Measurements from ENCODE around the gene MMP27. TPM values are rescaled to one million over a fixed set of nuclear protein-coding genes. Genes with fewer than 3 reads are reported as not detected.

The MMP27 gene
- total RNA-seq, 1 experiment from 2014 or later = not detected

DNA sequence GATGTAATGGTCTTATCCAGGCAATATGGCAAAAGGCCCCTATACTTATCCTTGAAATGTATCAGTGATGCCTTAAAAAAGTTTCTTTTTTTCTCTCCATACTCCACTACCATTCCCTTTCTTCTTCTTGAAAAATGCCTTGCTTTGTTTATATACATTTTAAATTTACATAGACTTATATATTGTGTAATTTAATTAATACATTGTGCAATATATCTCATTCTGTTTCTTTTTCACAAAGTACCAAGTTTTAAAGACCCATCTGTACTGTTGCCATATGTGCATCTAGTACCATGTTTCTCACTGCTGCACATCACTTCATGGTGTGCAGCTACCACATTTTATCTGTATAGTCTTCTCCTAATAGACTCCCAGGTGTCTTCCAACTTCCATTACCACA is 11.7 kb upstream of the MMP27 start:
- Histone ChIP-seq H3K9ac (ENCODE audit: low read length) (no peak overlapping the region), H3K9me2 (ENCODE audit: insufficient read depth) (no peaks in the 10 kb centered on the region), H3K9me3 (ENCODE audit: control insufficient read depth in 1 of 2, insufficient read depth in 1 of 2, low read depth in 1 of 2, low read length in 2 of 2) (no peaks in the 10 kb centered on the region), H3K4me1 (ENCODE audit: control insufficient read depth in 1 of 2, insufficient read depth in 2 of 2, low read length in 2 of 2) (no peaks in the 10 kb centered on the region), H3K27me3 (ENCODE audit: insufficient read depth, low read length) (no peaks in the 10 kb centered on the region), H3K4me2 (ENCODE audit: low read length) (no peak overlapping the region), H2AFZ (ENCODE audit: low read depth, low read length, poor library complexity, severe bottlenecking) (no peak overlapping the region), H3K4me3 (replicated peaks in 1 of 2; ENCODE audit: low read depth in 1 of 2, low read length in 2 of 2) (no peak overlapping the region), H3K36me3 (ENCODE audit: control insufficient read depth in 1 of 2, insufficient read depth in 2 of 2, low read length in 2 of 2) (no peaks in the 10 kb centered on the region), H3K79me2 (ENCODE audit: insufficient read depth, low read length) (no peaks in the 10 kb centered on the region), H4K20me1 (ENCODE audit: insufficient read depth) (no peaks in the 10 kb centered on the region), H3K27ac (ENCODE audit: low read depth, low read length) (no peak overlapping the region)
- TF ChIP-seq RAD21 (IDR thresholded peaks at IDR 0.05; ENCODE audit: low read depth) (no peak), SIN3A (IDR thresholded peaks at IDR 0.05; ENCODE audit: low read depth) (no peak)
- TF ChIP-seq, protein P1, sequence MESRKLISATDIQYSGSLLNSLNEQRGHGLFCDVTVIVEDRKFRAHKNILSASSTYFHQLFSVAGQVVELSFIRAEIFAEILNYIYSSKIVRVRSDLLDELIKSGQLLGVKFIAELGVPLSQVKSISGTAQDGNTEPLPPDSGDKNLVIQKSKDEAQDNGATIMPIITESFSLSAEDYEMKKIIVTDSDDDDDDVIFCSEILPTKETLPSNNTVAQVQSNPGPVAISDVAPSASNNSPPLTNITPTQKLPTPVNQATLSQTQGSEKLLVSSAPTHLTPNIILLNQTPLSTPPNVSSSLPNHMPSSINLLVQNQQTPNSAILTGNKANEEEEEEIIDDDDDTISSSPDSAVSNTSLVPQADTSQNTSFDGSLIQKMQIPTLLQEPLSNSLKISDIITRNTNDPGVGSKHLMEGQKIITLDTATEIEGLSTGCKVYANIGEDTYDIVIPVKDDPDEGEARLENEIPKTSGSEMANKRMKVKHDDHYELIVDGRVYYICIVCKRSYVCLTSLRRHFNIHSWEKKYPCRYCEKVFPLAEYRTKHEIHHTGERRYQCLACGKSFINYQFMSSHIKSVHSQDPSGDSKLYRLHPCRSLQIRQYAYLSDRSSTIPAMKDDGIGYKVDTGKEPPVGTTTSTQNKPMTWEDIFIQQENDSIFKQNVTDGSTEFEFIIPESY (IDR thresholded peaks at IDR 0.05; ENCODE audit: extremely low read depth, insufficient replicate concordance, low read length) = no peak
- no peak for ATAC-seq
- ChIA-PET CTCF (no interaction called here), POLR2A (no interaction called here), RAD21 (ENCODE audit: low non-redundant PET in 1 of 2, low total read pairs in 2 of 2, uncharacterized antibody in 2 of 2, unreplicated experiment in 2 of 2) (no interaction called here)
- BruUV-seq (replicated peaks) = no TSS peak
- intact Hi-C loops (cut with micrococcal nuclease) = no loop called here
- DNase-seq (ENCODE audit: low read depth, low spot score) = no peak

DNA sequence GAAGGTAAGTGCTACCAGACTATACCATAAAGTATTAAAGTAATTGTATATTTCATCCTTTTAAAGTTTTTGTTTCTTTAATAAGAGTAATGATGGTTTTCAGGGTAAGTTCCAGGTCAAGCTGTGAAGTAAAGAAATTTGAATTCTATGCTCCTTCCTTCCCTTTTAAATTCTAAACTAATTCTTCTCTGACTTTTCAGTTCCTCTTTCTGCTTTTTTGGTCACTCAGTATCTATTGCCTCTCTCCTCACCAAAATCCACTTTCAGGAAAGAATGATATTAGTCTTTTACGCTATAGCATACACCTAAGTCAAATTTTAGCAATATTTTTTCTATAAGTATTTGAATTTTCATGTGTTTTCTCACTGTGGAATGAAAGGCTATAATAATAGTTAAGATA is 11.0 kb upstream of the MMP27 start:
- no peak overlapping the region for H3K4me3 ChIP-seq (replicated peaks in 1 of 2; ENCODE audit: low read depth in 1 of 2, low read length in 2 of 2)
- ATAC-seq (no peak), DNase-seq (ENCODE audit: low read depth, low spot score) (no peak)
- H4K20me1 ChIP-seq (ENCODE audit: insufficient read depth) = no peaks in the 10 kb centered on the region
- no peak overlapping the region for H3K27ac ChIP-seq (ENCODE audit: low read depth, low read length)
- no peaks in the 10 kb centered on the region for H3K4me1 ChIP-seq (ENCODE audit: control insufficient read depth in 1 of 2, insufficient read depth in 2 of 2, low read length in 2 of 2)
- H3K4me2 ChIP-seq (ENCODE audit: low read length) = no peak overlapping the region
- H3K36me3 ChIP-seq (ENCODE audit: control insufficient read depth in 1 of 2, insufficient read depth in 2 of 2, low read length in 2 of 2) = no peaks in the 10 kb centered on the region
- intact Hi-C loops (cut with micrococcal nuclease) = no loop called here
- H3K9me3 ChIP-seq (ENCODE audit: control insufficient read depth in 1 of 2, insufficient read depth in 1 of 2, low read depth in 1 of 2, low read length in 2 of 2) = no peaks in the 10 kb centered on the region
- H2AFZ ChIP-seq (ENCODE audit: low read depth, low read length, poor library complexity, severe bottlenecking) = no peak overlapping the region
- ChIA-PET CTCF (no interaction called here), POLR2A (no interaction called here), RAD21 (ENCODE audit: low non-redundant PET in 1 of 2, low total read pairs in 2 of 2, uncharacterized antibody in 2 of 2, unreplicated experiment in 2 of 2) (no interaction called here)
- no peaks in the 10 kb centered on the region for H3K27me3 ChIP-seq (ENCODE audit: insufficient read depth, low read length)
- H3K79me2 ChIP-seq (ENCODE audit: insufficient read depth, low read length) = no peaks in the 10 kb centered on the region
- no peak overlapping the region for H3K9ac ChIP-seq (ENCODE audit: low read length)
- TF ChIP-seq CEBPB (IDR thresholded peaks at IDR 0.05; ENCODE audit: low read depth) = no peak
- no peak for TF ChIP-seq TCF7L2 (IDR thresholded peaks at IDR 0.05; ENCODE audit: borderline replicate concordance, extremely low read depth, insufficient read depth, insufficient read length)
- TF ChIP-seq, protein P1 (IDR thresholded peaks at IDR 0.05; ENCODE audit: extremely low read depth, insufficient replicate concordance, low read length) = no peak
- no peak for TF ChIP-seq ELF1 (IDR thresholded peaks at IDR 0.05; ENCODE audit: borderline replicate concordance, low read depth)
- TF ChIP-seq, protein P2, sequence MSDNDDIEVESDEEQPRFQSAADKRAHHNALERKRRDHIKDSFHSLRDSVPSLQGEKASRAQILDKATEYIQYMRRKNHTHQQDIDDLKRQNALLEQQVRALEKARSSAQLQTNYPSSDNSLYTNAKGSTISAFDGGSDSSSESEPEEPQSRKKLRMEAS (IDR thresholded peaks at IDR 0.05) = no peak
- TF ChIP-seq EZH2 (IDR thresholded peaks at IDR 0.05) = no peak
- no peak for TF ChIP-seq YY1 (IDR thresholded peaks at IDR 0.05; ENCODE audit: extremely low read depth, insufficient replicate concordance, low read depth, low read length)
- TF ChIP-seq POLR2AphosphoS5 (IDR thresholded peaks at IDR 0.05; ENCODE audit: low read depth, low read length) = no peak
- no peak for TF ChIP-seq JUND (IDR thresholded peaks at IDR 0.05)
- TF ChIP-seq, protein P3, sequence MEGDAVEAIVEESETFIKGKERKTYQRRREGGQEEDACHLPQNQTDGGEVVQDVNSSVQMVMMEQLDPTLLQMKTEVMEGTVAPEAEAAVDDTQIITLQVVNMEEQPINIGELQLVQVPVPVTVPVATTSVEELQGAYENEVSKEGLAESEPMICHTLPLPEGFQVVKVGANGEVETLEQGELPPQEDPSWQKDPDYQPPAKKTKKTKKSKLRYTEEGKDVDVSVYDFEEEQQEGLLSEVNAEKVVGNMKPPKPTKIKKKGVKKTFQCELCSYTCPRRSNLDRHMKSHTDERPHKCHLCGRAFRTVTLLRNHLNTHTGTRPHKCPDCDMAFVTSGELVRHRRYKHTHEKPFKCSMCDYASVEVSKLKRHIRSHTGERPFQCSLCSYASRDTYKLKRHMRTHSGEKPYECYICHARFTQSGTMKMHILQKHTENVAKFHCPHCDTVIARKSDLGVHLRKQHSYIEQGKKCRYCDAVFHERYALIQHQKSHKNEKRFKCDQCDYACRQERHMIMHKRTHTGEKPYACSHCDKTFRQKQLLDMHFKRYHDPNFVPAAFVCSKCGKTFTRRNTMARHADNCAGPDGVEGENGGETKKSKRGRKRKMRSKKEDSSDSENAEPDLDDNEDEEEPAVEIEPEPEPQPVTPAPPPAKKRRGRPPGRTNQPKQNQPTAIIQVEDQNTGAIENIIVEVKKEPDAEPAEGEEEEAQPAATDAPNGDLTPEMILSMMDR (IDR thresholded peaks at IDR 0.05 in 2 of 3, conservative IDR thresholded peaks at IDR 0.05 in 1 of 3; ENCODE audit: borderline replicate concordance in 1 of 3, insufficient read depth in 1 of 3, low read depth in 2 of 3, low read length in 2 of 3) = no peak
- no TSS peak for BruUV-seq (replicated peaks)
- H3K9me2 ChIP-seq (ENCODE audit: insufficient read depth) = no peaks in the 10 kb centered on the region
